K562 (cell line): ENCODE data around the gene AANAT.

ENCODE experiments used
- ATF1 ChIP-seq, 2 experiments: fragments of 450-650 bp in 1 of 2; IDR thresholded peaks; 2 replicates each; pipeline ENCODE4 v1.6.1; 2016; ENCODE audit warnings: missing compliant biosample characterization in 1 of 2, missing genetic modification characterization in 1 of 2
- ATF2 ChIP-seq: sonication (generic); formaldehyde crosslinking; IDR thresholded peaks from 2 replicates; pipeline ENCODE4 v1.8.1; 2022; ENCODE audit warnings: missing genetic modification reagents
- BDP1 ChIP-seq: IDR thresholded peaks from 3 replicates; pipeline ENCODE4 v1.6.1; 2011; ENCODE audit not compliant: insufficient read length, insufficient read depth
- CEBPB ChIP-seq: fragments of 450-650 bp; IDR thresholded peaks from 2 replicates; pipeline ENCODE4 v1.6.1; 2016; ENCODE audit warnings: missing genetic modification characterization, missing compliant biosample characterization
- DPF2 ChIP-seq: fragments of 450-650 bp; IDR thresholded peaks from 2 replicates; pipeline ENCODE4 v1.6.1; 2016
- POLR2AphosphoS5 ChIP-seq: IDR thresholded peaks from 2 replicates; pipeline ENCODE4 v1.6.1; 2011; ENCODE audit warnings: mild to moderate bottlenecking, low read depth, low read length, moderate library complexity; ENCODE audit not compliant: control insufficient read depth, insufficient read depth
- ZNF561 ChIP-seq: fragments of 450-650 bp; formaldehyde crosslinking; conservative IDR thresholded peaks from 2 replicates; pipeline ENCODE4 v1.4.0; 2020; ENCODE audit warnings: mild to moderate bottlenecking, moderate library complexity

GRCh38 chr17:76502341-76503211 lies 35.2 kb downstream of the AANAT start:
- TF ChIP-seq CEBPB (tag) (no peak), BDP1 (no peak), ATF1 (CRISPR knock-in tag; IDR thresholded peaks at IDR 0.05) (no peak), ATF1 (tag; IDR thresholded peaks at IDR 0.05) (no peak), ZNF561 (no peak), ATF2 (CRISPR knock-in tag) (no peak), POLR2AphosphoS5 (no peak), DPF2 (no peak)
